SIG-M5 treated with dmso at 0.1 percent for 504 hours (cell line): ENCODE measurements around the gene ASB6.

Experiments used
- DNase-seq: peaks from one replicate; lab custom pipeline; 2025; ENCODE audit not compliant: unreplicated experiment; lab: John Stamatoyannopoulos, UW

ASB6 gene

GRCh38 chr9:129641750-129642585 is at the start of gene ASB6:
TSS of gene ASB6 (minus strand) at chr9:129642151. CDS start at chr9:129641999, 152 bp downstream.
- DNase-seq, result peak; percentile 86

- DNase-seq, result no peak
Observed at GRCh38 chr9:129688285-129689043, 46.5 kb upstream of the ASB6 start.

GRCh38 chr9:129687391-129687790 is 45.4 kb upstream of the ASB6 start:
- no peak for DNase-seq

- DNase-seq, result no peak
Observed at GRCh38 chr9:129686736-129687135, 44.8 kb upstream of the ASB6 start.

- no peak for DNase-seq
Observed at GRCh38 chr9:129685933-129686259, 43.9 kb upstream of the ASB6 start.

GRCh38 chr9:129685220-129685932 is 43.4 kb upstream of the ASB6 start:
- no peak for DNase-seq

GRCh38 chr9:129682381-129682780 is 40.4 kb upstream of the ASB6 start:
- no peak for DNase-seq

- DNase-seq, result no peak
Observed at GRCh38 chr9:129681924-129682323, 40.0 kb upstream of the ASB6 start.

- no peak for DNase-seq
Observed at GRCh38 chr9:129679537-129679936, 37.6 kb upstream of the ASB6 start.

GRCh38 chr9:129678844-129679243 is 36.9 kb upstream of the ASB6 start:
- DNase-seq, result no peak

- no peak for DNase-seq
Observed at GRCh38 chr9:129677456-129677855, 35.5 kb upstream of the ASB6 start.

GRCh38 chr9:129676975-129677374 is 35.0 kb upstream of the ASB6 start:
- no peak for DNase-seq

- no peak for DNase-seq
Observed at GRCh38 chr9:129676287-129676686, 34.3 kb upstream of the ASB6 start.

- DNase-seq, result no peak
Observed at GRCh38 chr9:129675620-129676019, 33.7 kb upstream of the ASB6 start.

- DNase-seq, result no peak
Observed at GRCh38 chr9:129674229-129674628, 32.3 kb upstream of the ASB6 start.

- DNase-seq, result no peak
Observed at GRCh38 chr9:129673602-129674001, 31.7 kb upstream of the ASB6 start.

- no peak for DNase-seq
Observed at GRCh38 chr9:129672702-129673101, 30.8 kb upstream of the ASB6 start.

- DNase-seq, result no peak
Observed at GRCh38 chr9:129671519-129671918, 29.6 kb upstream of the ASB6 start.

- DNase-seq, result no peak
Observed at GRCh38 chr9:129671065-129671464, 29.1 kb upstream of the ASB6 start.

- no peak for DNase-seq
Observed at GRCh38 chr9:129669946-129670345, 28.0 kb upstream of the ASB6 start.

GRCh38 chr9:129669141-129669718 is 27.3 kb upstream of the ASB6 start:
- no peak for DNase-seq
